ENCODE results near the gene SLC25A11. TPM values are rescaled to one million over a fixed set of nuclear protein-coding genes. Genes with fewer than 3 reads are reported as not detected.

SLC25A11 gene
- total RNA-seq, 1 donor from 2014 or later = 103 TPM

- DNase-seq (ENCODE audit: low spot score) = no peak
- H3K36me3 Mint-ChIP-seq (ENCODE audit: low read depth) = peaks cover 55% of the 10 kb centered on the region
Measured at GRCh38 chr17:4947010-4947410, 7.2 kb upstream of the SLC25A11 start.

GRCh38 chr17:4946312-4946976 is 6.6 kb upstream of the SLC25A11 start:
- Mint-ChIP-seq H3K27ac (peak overlapping the region; percentile 95), H3K9me3 (no peaks in the 10 kb centered on the region), H3K4me1 (ENCODE audit: low read depth) (peaks cover 56% of the 10 kb centered on the region), H3K27me3 (ENCODE audit: low read depth) (no peaks in the 10 kb centered on the region), H3K4me3 (ENCODE audit: low read depth) (peak overlapping the region; percentile 100), H3K36me3 (ENCODE audit: low read depth) (peaks cover 61% of the 10 kb centered on the region)
- intact Hi-C loops (cut with micrococcal nuclease) = loop anchor here (10.0 kb wide), 1 partner anchor 582 kb away; the partner anchor contains the start of gene UBE2G1
- DNase-seq (ENCODE audit: low spot score) = no peak

More at GRCh38 chr17:4947010-4947410, 7.2 kb upstream of the SLC25A11 start:
- Mint-ChIP-seq H3K9me3 (no peaks in the 10 kb centered on the region), H3K27me3 (ENCODE audit: low read depth) (no peaks in the 10 kb centered on the region), H3K27ac (peak overlapping the region; percentile 95), H3K4me3 (ENCODE audit: low read depth) (peak overlapping the region; percentile 100), H3K4me1 (ENCODE audit: low read depth) (peaks cover 51% of the 10 kb centered on the region)
- intact Hi-C loops (cut with micrococcal nuclease) = loop anchor here (10.0 kb wide), 1 partner anchor 582 kb away; the partner anchor contains the start of gene UBE2G1

GRCh38 chr17:4945944-4946280 is 6.1 kb upstream of the SLC25A11 start:
- peaks cover 66% of the 10 kb centered on the region for H3K36me3 Mint-ChIP-seq (ENCODE audit: low read depth)
- peaks cover 56% of the 10 kb centered on the region for H3K4me1 Mint-ChIP-seq (ENCODE audit: low read depth)

GRCh38 chr17:4945176-4945943 is 5.5 kb upstream of the SLC25A11 start:
- DNase-seq (ENCODE audit: low spot score) = peak; percentile 76
- Mint-ChIP-seq H3K4me1 (ENCODE audit: low read depth) (peaks cover 52% of the 10 kb centered on the region), H3K27ac (peak overlapping the region; percentile 92), H3K27me3 (ENCODE audit: low read depth) (no peaks in the 10 kb centered on the region), H3K9me3 (no peaks in the 10 kb centered on the region), H3K36me3 (ENCODE audit: low read depth) (peaks cover 72% of the 10 kb centered on the region), H3K4me3 (ENCODE audit: low read depth) (peak overlapping the region; percentile 100)
- intact Hi-C loops (cut with micrococcal nuclease) = loop anchor here (2.0 to 10.0 kb wide), 2 partner anchors 37 to 581 kb away; partner anchors contain the start of gene UBE2G1

More at GRCh38 chr17:4945944-4946280, 6.1 kb upstream of the SLC25A11 start:
- peak overlapping the region; percentile 100 for H3K4me3 Mint-ChIP-seq (ENCODE audit: low read depth)
- intact Hi-C loops (cut with micrococcal nuclease) = loop anchor here (2.0 to 10.0 kb wide), 2 partner anchors 37 to 581 kb away; partner anchors contain the start of gene UBE2G1
- H3K27ac Mint-ChIP-seq = peak overlapping the region; percentile 95
- H3K27me3 Mint-ChIP-seq (ENCODE audit: low read depth) = no peaks in the 10 kb centered on the region
- no peak for DNase-seq (ENCODE audit: low spot score)
- H3K9me3 Mint-ChIP-seq = no peaks in the 10 kb centered on the region

- intact Hi-C loops (cut with micrococcal nuclease) = loop anchor here (2.0 to 10.0 kb wide), 2 partner anchors 36 to 580 kb away; partner anchors contain the start of gene UBE2G1
- peaks cover 52% of the 10 kb centered on the region for H3K4me1 Mint-ChIP-seq (ENCODE audit: low read depth)
- H3K9me3 Mint-ChIP-seq = no peaks in the 10 kb centered on the region
Measured at GRCh38 chr17:4944554-4945175, 4.8 kb upstream of the SLC25A11 start.

GRCh38 chr17:4944163-4944553 is 4.3 kb upstream of the SLC25A11 start:
- DNase-seq (ENCODE audit: low spot score) = peak; percentile 66
- H3K4me1 Mint-ChIP-seq (ENCODE audit: low read depth) = peaks cover 52% of the 10 kb centered on the region
- no peaks in the 10 kb centered on the region for H3K27me3 Mint-ChIP-seq (ENCODE audit: low read depth)
- peaks cover 78% of the 10 kb centered on the region for H3K36me3 Mint-ChIP-seq (ENCODE audit: low read depth)
- H3K9me3 Mint-ChIP-seq = no peaks in the 10 kb centered on the region
- peak overlapping the region; percentile 100 for H3K4me3 Mint-ChIP-seq (ENCODE audit: low read depth)
- intact Hi-C loops (cut with micrococcal nuclease) = loop anchor here (2.0 to 10.0 kb wide), 2 partner anchors 35 to 579 kb away; partner anchors contain the start of gene UBE2G1
- peak overlapping the region; percentile 92 for H3K27ac Mint-ChIP-seq

More at GRCh38 chr17:4944554-4945175, 4.8 kb upstream of the SLC25A11 start:
- peak overlapping the region; percentile 92 for H3K27ac Mint-ChIP-seq
- H3K4me3 Mint-ChIP-seq (ENCODE audit: low read depth) = peak overlapping the region; percentile 100
- no peaks in the 10 kb centered on the region for H3K27me3 Mint-ChIP-seq (ENCODE audit: low read depth)
- peaks cover 76% of the 10 kb centered on the region for H3K36me3 Mint-ChIP-seq (ENCODE audit: low read depth)
- DNase-seq (ENCODE audit: low spot score) = no peak

GRCh38 chr17:4942760-4943508 is 3.1 kb upstream of the SLC25A11 start:
- Mint-ChIP-seq H3K4me3 (ENCODE audit: low read depth) (peak overlapping the region; percentile 100), H3K4me1 (ENCODE audit: low read depth) (peaks cover 60% of the 10 kb centered on the region), H3K9me3 (no peaks in the 10 kb centered on the region), H3K36me3 (ENCODE audit: low read depth) (peaks cover 89% of the 10 kb centered on the region), H3K27ac (peak overlapping the region; percentile 7), H3K27me3 (ENCODE audit: low read depth) (no peaks in the 10 kb centered on the region)
- intact Hi-C loops (cut with micrococcal nuclease) = loop anchor here (10.0 kb wide), 1 partner anchor 578 kb away; the partner anchor contains the start of gene UBE2G1
- DNase-seq (ENCODE audit: low spot score) = no peak

GRCh38 chr17:4941319-4941610 is 1.4 kb upstream of the SLC25A11 start:
- intact Hi-C loops (cut with micrococcal nuclease) = loop anchor here (2.0 to 10.0 kb wide), 3 partner anchors 56 to 576 kb away; partner anchors contain the start of genes ARRB2, INCA1, KIF1C and UBE2G1
- peaks cover 57% of the 10 kb centered on the region for H3K4me1 Mint-ChIP-seq (ENCODE audit: low read depth)

GRCh38 chr17:4940555-4941318 is 891 bp upstream of the SLC25A11 start:
- intact Hi-C loops (cut with micrococcal nuclease) = loop anchor here (1.0 to 10.0 kb wide), 6 partner anchors 8 to 576 kb away; partner anchors contain the start of genes ARRB2, INCA1, KIF1C and PFN1
- H3K4me1 Mint-ChIP-seq (ENCODE audit: low read depth) = peaks cover 55% of the 10 kb centered on the region
- peak; percentile 42 for DNase-seq (ENCODE audit: low spot score)
- H3K27ac Mint-ChIP-seq = peak overlapping the region; percentile 87
- H3K4me3 Mint-ChIP-seq (ENCODE audit: low read depth) = peak overlapping the region; percentile 100
- peaks cover 86% of the 10 kb centered on the region for H3K36me3 Mint-ChIP-seq (ENCODE audit: low read depth)
- H3K9me3 Mint-ChIP-seq = no peaks in the 10 kb centered on the region
- H3K27me3 Mint-ChIP-seq (ENCODE audit: low read depth) = no peaks in the 10 kb centered on the region

More at GRCh38 chr17:4941319-4941610, 1.4 kb upstream of the SLC25A11 start:
- peak overlapping the region; percentile 87 for H3K27ac Mint-ChIP-seq
- DNase-seq (ENCODE audit: low spot score) = no peak
- H3K27me3 Mint-ChIP-seq (ENCODE audit: low read depth) = no peaks in the 10 kb centered on the region
- peak overlapping the region; percentile 100 for H3K4me3 Mint-ChIP-seq (ENCODE audit: low read depth)
- H3K9me3 Mint-ChIP-seq = no peaks in the 10 kb centered on the region
- H3K36me3 Mint-ChIP-seq (ENCODE audit: low read depth) = peaks cover 88% of the 10 kb centered on the region

GRCh38 chr17:4939546-4939795 is 375 bp downstream of the SLC25A11 start:
- intact Hi-C loops (cut with micrococcal nuclease) = loop anchor here (1.0 kb wide), 1 partner anchor 30 kb away; no protein-coding TSS in a partner anchor
- peak overlapping the region; percentile 87 for H3K27ac Mint-ChIP-seq
- no peaks in the 10 kb centered on the region for H3K27me3 Mint-ChIP-seq (ENCODE audit: low read depth)
- peak overlapping the region; percentile 100 for H3K4me3 Mint-ChIP-seq (ENCODE audit: low read depth)
- peaks cover 45% of the 10 kb centered on the region for H3K4me1 Mint-ChIP-seq (ENCODE audit: low read depth)
- H3K36me3 Mint-ChIP-seq (ENCODE audit: low read depth) = peaks cover 75% of the 10 kb centered on the region
- DNase-seq (ENCODE audit: low spot score) = no peak
- H3K9me3 Mint-ChIP-seq = no peaks in the 10 kb centered on the region

- peak overlapping the region; percentile 100 for H3K4me3 Mint-ChIP-seq (ENCODE audit: low read depth)
- peak overlapping the region; percentile 87 for H3K27ac Mint-ChIP-seq
- H3K9me3 Mint-ChIP-seq = no peaks in the 10 kb centered on the region
- intact Hi-C loops (cut with micrococcal nuclease) = loop anchor here (1.0 kb wide), 1 partner anchor 30 kb away; no protein-coding TSS in a partner anchor
- peaks cover 45% of the 10 kb centered on the region for H3K4me1 Mint-ChIP-seq (ENCODE audit: low read depth)
- no peak for DNase-seq (ENCODE audit: low spot score)
- peaks cover 71% of the 10 kb centered on the region for H3K36me3 Mint-ChIP-seq (ENCODE audit: low read depth)
- no peaks in the 10 kb centered on the region for H3K27me3 Mint-ChIP-seq (ENCODE audit: low read depth)
Measured at GRCh38 chr17:4938688-4939545, 929 bp downstream of the SLC25A11 start.
